ENCODE results near the gene CHRNA3.
A peak's percentile ranks its signal among the peaks of the same experiment; 100 is the strongest.
"Not testable (repeated sequence)": the region's sequence is repeated elsewhere in the genome, so short reads cannot be mapped to it uniquely, and the experiment has no call there.

Gene CHRNA3

DNA sequence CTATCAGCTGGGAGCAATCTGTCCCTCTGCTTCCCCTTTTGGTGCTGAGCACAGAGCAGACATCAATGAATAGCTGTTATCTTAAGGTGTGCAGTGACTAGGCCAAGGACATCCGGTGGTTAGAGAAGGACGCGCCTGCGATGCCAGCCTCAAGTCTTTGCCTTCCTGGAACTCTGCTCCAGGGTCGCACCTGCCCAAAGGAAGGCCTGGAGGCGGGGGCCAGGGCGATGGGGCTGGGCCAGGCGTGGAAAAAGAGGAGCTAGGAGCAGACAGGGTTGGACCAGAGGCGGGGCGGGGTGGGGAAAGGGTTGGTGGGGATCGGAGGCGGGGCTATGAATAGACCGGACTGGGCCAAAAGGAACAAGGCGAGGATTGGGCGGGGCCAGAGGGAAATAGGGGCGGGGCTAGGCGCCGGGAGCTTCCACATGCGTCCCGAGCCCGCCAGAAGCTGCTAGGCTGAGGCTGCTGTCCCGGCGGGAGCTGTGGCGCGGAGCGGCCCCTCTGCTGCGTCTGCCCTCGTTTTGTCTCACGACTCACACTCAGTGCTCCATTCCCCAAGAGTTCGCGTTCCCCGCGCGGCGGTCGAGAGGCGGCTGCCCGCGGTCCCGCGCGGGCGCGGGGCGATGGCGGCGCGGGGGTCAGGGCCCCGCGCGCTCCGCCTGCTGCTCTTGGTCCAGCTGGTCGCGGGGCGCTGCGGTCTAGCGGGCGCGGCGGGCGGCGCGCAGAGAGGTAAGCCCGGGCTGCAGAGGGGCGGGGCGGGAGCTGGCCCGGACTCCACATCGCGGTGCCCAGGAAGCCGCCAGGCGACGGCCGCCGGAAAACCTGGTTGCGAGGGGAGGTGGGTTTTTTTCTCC lies 55.5 kb downstream of the CHRNA3 start, which contains the start of gene CHRNA5:
TSS of gene CHRNA5 (plus strand) at position 424 of the 854 bp plus-strand sequence. CDS start at position 624, 200 bp downstream.
- H3K4me3 ChIP-seq (replicated peaks in 1 of 2; ENCODE audit: low read depth in 2 of 2, low read length in 2 of 2) = peak within 1 kb of the TSS; percentile 61 to 70
- TF ChIP-seq, protein P1, sequence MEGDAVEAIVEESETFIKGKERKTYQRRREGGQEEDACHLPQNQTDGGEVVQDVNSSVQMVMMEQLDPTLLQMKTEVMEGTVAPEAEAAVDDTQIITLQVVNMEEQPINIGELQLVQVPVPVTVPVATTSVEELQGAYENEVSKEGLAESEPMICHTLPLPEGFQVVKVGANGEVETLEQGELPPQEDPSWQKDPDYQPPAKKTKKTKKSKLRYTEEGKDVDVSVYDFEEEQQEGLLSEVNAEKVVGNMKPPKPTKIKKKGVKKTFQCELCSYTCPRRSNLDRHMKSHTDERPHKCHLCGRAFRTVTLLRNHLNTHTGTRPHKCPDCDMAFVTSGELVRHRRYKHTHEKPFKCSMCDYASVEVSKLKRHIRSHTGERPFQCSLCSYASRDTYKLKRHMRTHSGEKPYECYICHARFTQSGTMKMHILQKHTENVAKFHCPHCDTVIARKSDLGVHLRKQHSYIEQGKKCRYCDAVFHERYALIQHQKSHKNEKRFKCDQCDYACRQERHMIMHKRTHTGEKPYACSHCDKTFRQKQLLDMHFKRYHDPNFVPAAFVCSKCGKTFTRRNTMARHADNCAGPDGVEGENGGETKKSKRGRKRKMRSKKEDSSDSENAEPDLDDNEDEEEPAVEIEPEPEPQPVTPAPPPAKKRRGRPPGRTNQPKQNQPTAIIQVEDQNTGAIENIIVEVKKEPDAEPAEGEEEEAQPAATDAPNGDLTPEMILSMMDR (IDR thresholded peaks at IDR 0.05; ENCODE audit: low read depth, low read length) = no peak
- peak; percentile 78 to 86 for DNase-seq (ENCODE audit: low read depth in 2 of 2)

DNA sequence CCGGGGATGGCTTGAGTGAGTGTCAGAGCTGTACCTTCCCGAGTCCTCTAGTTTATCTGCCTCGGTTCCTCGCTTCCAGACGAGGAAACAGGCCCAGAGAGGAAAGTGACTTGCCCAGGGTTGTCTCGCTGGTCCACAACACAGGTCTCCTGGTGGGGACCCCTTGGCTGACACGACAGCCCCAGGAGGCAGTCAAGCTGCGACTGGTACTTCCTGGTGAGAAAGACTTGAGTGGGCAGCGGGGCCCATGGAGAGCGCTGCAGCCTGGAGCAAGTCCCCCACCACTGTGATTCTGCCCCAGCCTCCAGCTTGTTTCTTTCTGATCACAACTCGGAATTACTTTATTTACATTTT lies 56.1 kb downstream of the CHRNA3 start:
- DNase-seq (ENCODE audit: low read depth in 2 of 2) = no peak
- TF ChIP-seq, protein P1 (IDR thresholded peaks at IDR 0.05; ENCODE audit: low read depth, low read length) = no peak
- H3K4me3 ChIP-seq (replicated peaks in 1 of 2; ENCODE audit: low read depth in 2 of 2, low read length in 2 of 2) = no peak overlapping the region

DNA sequence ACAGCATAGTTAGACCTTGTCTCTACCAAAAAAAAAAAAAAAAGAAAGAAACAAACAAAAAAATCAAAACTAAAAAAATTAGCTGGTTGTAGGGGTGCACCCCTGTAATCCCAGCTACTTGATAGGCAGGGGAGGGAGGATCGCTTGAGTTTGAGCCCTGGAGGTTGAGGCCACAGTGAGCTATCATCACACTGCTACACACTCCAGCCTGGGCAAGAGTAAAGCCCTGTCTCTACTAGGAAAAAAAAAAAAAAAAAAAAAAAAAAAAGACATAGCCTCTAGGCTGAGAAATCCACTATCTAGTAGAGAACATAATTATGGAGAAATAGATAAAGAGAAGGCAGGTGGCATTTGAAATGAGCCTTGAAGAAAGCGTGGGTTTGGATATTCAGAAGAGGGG lies 57.7 kb downstream of the CHRNA3 start:
- TF ChIP-seq, protein P1 (IDR thresholded peaks at IDR 0.05; ENCODE audit: low read depth, low read length) = no peak
- no peak for DNase-seq (ENCODE audit: low read depth in 2 of 2)
- H3K4me3 ChIP-seq (replicated peaks in 1 of 2; ENCODE audit: low read depth in 2 of 2, low read length in 2 of 2) = no peak overlapping the region

DNA sequence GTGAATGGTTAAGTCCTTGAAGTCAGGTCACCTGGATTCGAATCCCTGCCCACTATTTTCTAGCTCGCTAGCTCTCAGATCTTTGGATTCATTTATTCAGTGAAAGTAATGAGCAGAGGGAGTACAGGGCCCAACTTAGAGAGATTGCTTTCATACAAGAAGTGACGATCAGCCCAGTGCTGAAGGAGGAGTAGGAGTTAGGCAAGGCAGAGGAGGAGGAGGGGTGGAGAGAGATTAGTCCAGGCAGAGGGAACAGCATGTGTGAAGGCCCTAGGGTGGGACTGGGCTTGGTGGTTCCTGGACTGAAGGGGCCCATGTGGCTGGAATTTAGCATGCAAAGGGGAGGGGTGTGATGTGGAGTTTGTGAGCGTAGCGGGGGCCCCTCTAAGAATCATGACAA lies 59.3 kb downstream of the CHRNA3 start:
- no peak overlapping the region for H3K4me3 ChIP-seq (replicated peaks in 1 of 2; ENCODE audit: low read depth in 2 of 2, low read length in 2 of 2)
- DNase-seq (ENCODE audit: low read depth in 2 of 2) = no peak
- TF ChIP-seq, protein P1 (IDR thresholded peaks at IDR 0.05; ENCODE audit: low read depth, low read length) = no peak

DNA sequence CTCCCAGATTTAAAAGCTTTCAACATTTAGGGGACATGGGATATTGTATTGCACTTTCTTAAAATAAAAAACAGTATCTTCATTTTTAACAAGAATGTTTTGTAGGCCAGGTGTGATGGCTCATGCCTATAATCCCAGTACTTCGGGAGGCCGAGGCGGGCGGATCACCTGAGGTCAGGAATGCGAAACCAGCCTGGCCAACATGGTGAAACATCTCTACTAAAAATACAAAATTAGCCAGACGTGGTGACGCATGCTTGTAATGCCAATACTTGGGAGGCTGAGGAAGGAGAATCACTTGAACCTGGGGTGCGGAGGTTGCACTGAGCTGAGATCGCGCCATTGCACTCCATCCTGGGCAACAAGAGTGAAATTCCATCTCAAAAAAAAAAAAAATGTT lies 60.6 kb downstream of the CHRNA3 start:
- not testable (repeated sequence) for H3K4me3 ChIP-seq (replicated peaks in 1 of 2; ENCODE audit: low read depth in 2 of 2, low read length in 2 of 2); DNase-seq (ENCODE audit: low read depth in 2 of 2)

DNA sequence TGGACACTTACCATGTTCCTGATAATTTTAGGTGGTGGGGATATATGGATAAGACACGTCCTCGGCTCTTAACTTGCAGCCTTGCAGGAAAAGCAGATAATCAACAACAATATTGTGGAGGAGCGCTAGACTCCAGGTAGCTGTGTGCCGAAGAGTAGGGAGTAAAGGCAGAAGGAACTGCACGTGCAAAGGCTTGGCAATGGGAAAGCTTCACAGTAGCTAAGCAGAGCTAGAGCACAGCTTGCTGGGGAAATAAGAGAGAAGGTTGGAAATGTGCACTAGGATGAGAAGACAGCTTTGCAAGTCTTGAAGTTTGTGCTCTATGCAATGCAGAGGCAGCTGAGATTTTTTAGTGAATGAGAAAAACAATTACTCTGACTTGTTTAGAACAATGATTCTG lies 68.2 kb downstream of the CHRNA3 start:
- TF ChIP-seq, protein P1 (IDR thresholded peaks at IDR 0.05; ENCODE audit: low read depth, low read length) = no peak
- no peak overlapping the region for H3K4me3 ChIP-seq (replicated peaks in 1 of 2; ENCODE audit: low read depth in 2 of 2, low read length in 2 of 2)
- no peak for DNase-seq (ENCODE audit: low read depth in 2 of 2)

DNA sequence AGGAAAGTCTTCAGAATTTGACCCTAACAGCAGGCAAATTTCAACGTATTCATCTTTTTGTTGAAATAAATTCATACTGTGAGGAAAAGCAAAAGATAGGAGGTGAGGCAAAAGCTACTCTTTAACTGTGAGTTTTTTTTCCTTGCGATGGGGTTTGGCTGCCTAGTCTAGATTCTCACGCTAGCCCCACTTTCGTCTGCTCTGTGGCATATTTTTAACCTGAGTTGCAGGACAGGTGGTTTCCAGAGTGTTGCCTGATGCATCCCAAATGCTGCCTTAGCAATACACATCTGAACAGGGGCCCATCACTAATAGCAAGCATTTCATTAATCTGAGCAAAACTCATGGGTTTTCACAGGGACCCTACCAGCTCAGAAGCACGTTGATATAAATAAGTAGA lies 68.9 kb downstream of the CHRNA3 start:
- TF ChIP-seq, protein P1 (IDR thresholded peaks at IDR 0.05; ENCODE audit: low read depth, low read length) = no peak
- H3K4me3 ChIP-seq (replicated peaks in 1 of 2; ENCODE audit: low read depth in 2 of 2, low read length in 2 of 2) = no peak overlapping the region
- no peak for DNase-seq (ENCODE audit: low read depth in 2 of 2)

Measured in cardiac fibroblast (primary cell).